HCT116 (cell line): ENCODE data around the gene C16orf90. TPM values are rescaled to one million over a fixed set of nuclear protein-coding genes. Genes with fewer than 3 reads are reported as not detected.

Source experiments
- ATAC-seq: fragments of 200-7000 bp; cut with Tn5 transposase; 2 replicates; pipeline ENCODE4 v1.9.1; 2020; ENCODE audit warnings: mild to moderate bottlenecking, moderate library complexity
- BruUV-seq: library from RNA; stranded (reverse); fragments of 400-500 nt; replicated peaks from 2 replicates; lab custom pipeline; 2021; lab: Mats Ljungman, UMichigan
- CTCF ChIA-PET: fragments of 300-600 bp; sonication (Branson Sonifier 250); formaldehyde crosslinking; loops from one replicate; lab custom pipeline; 2021; ENCODE audit warnings: antibody characterized with exemption; lab: Charles Lee
- POLR2A ChIA-PET: fragments of 300-600, 350-600 bp; sonication (Branson Sonifier 250); formaldehyde crosslinking; loops from one replicate; lab custom pipeline; 2021; ENCODE audit warnings: antibody characterized with exemption; lab: Charles Lee
- RAD21 ChIA-PET, 2 experiments: fragments of 300-600 bp; sonication (Branson Sonifier 250); formaldehyde crosslinking; loops; one replicate each; lab custom pipeline; 2023; ENCODE audit warnings: low total read pairs in 2 of 2; ENCODE audit not compliant: uncharacterized antibody in 2 of 2, unreplicated experiment in 2 of 2, low non-redundant PET in 1 of 2; lab: Charles Lee
- DNase-seq: peaks from one replicate; pipeline ENCODE4 v3.0.0-alpha.2; 2010; ENCODE audit warnings: low read depth, low spot score
- H2AFZ ChIP-seq: fragments of 200-600 bp; shearing (Covaris generic), sonication (generic); 2 replicates; pipeline ENCODE4 v1.6.1; 2017; ENCODE audit warnings: low read depth, mixed run types, mixed read lengths, antibody characterized with exemption, low read length; ENCODE audit not compliant: poor library complexity, severe bottlenecking
- H3K27ac ChIP-seq: 2 replicates; pipeline ENCODE4 v1.5.1; 2012; ENCODE audit warnings: low read depth, low read length
- H3K27me3 ChIP-seq: fragments of 200-600 bp; sonication (generic); 2 replicates; pipeline ENCODE4 v1.6.1; 2016; ENCODE audit warnings: mixed run types, low read length, mixed read lengths; ENCODE audit not compliant: insufficient read depth
- H3K36me3 ChIP-seq, 2 experiments: fragments of 200-500 bp in 1 of 2; fragments of 200-600 bp in 1 of 2; sonication (Bioruptor generic) in 1 of 2; sonication (generic) in 1 of 2; 2 replicates each; pipeline versions ENCODE4 v1.5.1 to v1.6.1; 2014 to 2016; ENCODE audit warnings: low read length in 2 of 2, inconsistent platforms in 1 of 2, mixed read lengths in 1 of 2, mixed run types in 1 of 2; ENCODE audit not compliant: insufficient read depth in 2 of 2, control insufficient read depth in 1 of 2
- H3K4me1 ChIP-seq, 2 experiments: fragments of 200-600 bp in 1 of 2; sonication (generic) in 1 of 2; 2 replicates each; pipeline versions ENCODE4 v1.5.1 to v1.6.1; 2012 to 2017; ENCODE audit warnings: low read length in 2 of 2, inconsistent platforms in 1 of 2, mild to moderate bottlenecking in 1 of 2, mixed read lengths in 1 of 2, mixed run types in 1 of 2, moderate library complexity in 1 of 2; ENCODE audit not compliant: insufficient read depth in 2 of 2, control insufficient read depth in 1 of 2
- H3K4me2 ChIP-seq: fragments of 200-600 bp; sonication (generic); 2 replicates; pipeline ENCODE4 v1.6.1; 2017; ENCODE audit warnings: mixed run types, low read length, mixed read lengths
- H3K4me3 ChIP-seq, 2 experiments: fragments of 200-600 bp in 1 of 2; sonication (generic) in 1 of 2; replicated peaks in 1 of 2; 2 replicates each; pipeline ENCODE4 v1.5.1; 2011 to 2016; ENCODE audit warnings: low read length in 2 of 2, control low read depth in 1 of 2, low read depth in 1 of 2, mild to moderate bottlenecking in 1 of 2, mixed read lengths in 1 of 2, mixed run types in 1 of 2
- H3K79me2 ChIP-seq: fragments of 200-600 bp; sonication (generic); 2 replicates; pipeline ENCODE4 v1.6.1; 2017; ENCODE audit warnings: mild to moderate bottlenecking, mixed run types, low read length, moderate library complexity, mixed read lengths; ENCODE audit not compliant: insufficient read depth
- H3K9ac ChIP-seq: fragments of 200-600 bp; sonication (generic); 2 replicates; pipeline ENCODE4 v1.6.1; 2016; ENCODE audit warnings: low read length, mixed read lengths
- H3K9me2 ChIP-seq: fragments of 200-600 bp; sonication (generic), shearing (Covaris generic); 2 replicates; pipeline ENCODE4 v1.6.1; 2017; ENCODE audit warnings: mixed run types, mild to moderate bottlenecking, moderate library complexity; ENCODE audit not compliant: insufficient read depth
- H3K9me3 ChIP-seq, 2 experiments: fragments of 200-500 bp in 1 of 2; fragments of 200-600 bp in 1 of 2; sonication (Bioruptor generic) in 1 of 2; sonication (generic) in 1 of 2; 2 replicates each; pipeline ENCODE4 v1.6.1; 2014 to 2017; ENCODE audit warnings: low read length in 2 of 2, mixed read lengths in 2 of 2, inconsistent platforms in 1 of 2, low read depth in 1 of 2, mild to moderate bottlenecking in 1 of 2, mixed run types in 1 of 2, moderate library complexity in 1 of 2; ENCODE audit not compliant: control insufficient read depth in 1 of 2, insufficient read depth in 1 of 2
- H4K20me1 ChIP-seq: fragments of 200-600 bp; sonication (generic), shearing (Covaris generic); 2 replicates; pipeline ENCODE4 v1.6.1; 2017; ENCODE audit warnings: mixed run types, mild to moderate bottlenecking, moderate library complexity; ENCODE audit not compliant: insufficient read depth
- CBX3 ChIP-seq: IDR thresholded peaks from 2 replicates; pipeline ENCODE4 v1.6.1; 2012; ENCODE audit warnings: low read depth
- CEBPB ChIP-seq: IDR thresholded peaks from 2 replicates; pipeline ENCODE4 v1.6.1; 2012; ENCODE audit warnings: low read depth
- EGR1 ChIP-seq: IDR thresholded peaks from 2 replicates; pipeline ENCODE4 v1.6.1; 2012; ENCODE audit warnings: low read depth
- ELF1 ChIP-seq: IDR thresholded peaks from 2 replicates; pipeline ENCODE4 v1.6.1; 2012; ENCODE audit warnings: low read depth, borderline replicate concordance
- EZH2phosphoT487 ChIP-seq: fragments of 200-600 bp; IDR thresholded peaks from 2 replicates; pipeline ENCODE4 v1.6.1; 2018; ENCODE audit warnings: antibody characterized with exemption, borderline replicate concordance
- FOSL1 ChIP-seq: IDR thresholded peaks from 2 replicates; pipeline ENCODE4 v1.6.1; 2012; ENCODE audit warnings: low read depth
- JUND ChIP-seq: IDR thresholded peaks from 2 replicates; pipeline ENCODE4 v1.6.1; 2012
- POLR2A ChIP-seq: IDR thresholded peaks from 2 replicates; pipeline ENCODE4 v1.7.0; 2011; ENCODE audit warnings: borderline replicate concordance; ENCODE audit not compliant: insufficient read depth, insufficient read length; ENCODE audit errors: extremely low read depth
- POLR2AphosphoS5 ChIP-seq: IDR thresholded peaks from 2 replicates; pipeline ENCODE4 v1.6.1; 2011; ENCODE audit warnings: mild to moderate bottlenecking, low read depth, low read length, moderate library complexity
- SIN3A ChIP-seq: IDR thresholded peaks from 2 replicates; pipeline ENCODE4 v1.6.1; 2012; ENCODE audit warnings: low read depth
- SP1 ChIP-seq: IDR thresholded peaks from 2 replicates; pipeline ENCODE4 v1.6.1; 2012; ENCODE audit warnings: low read depth
- SRF ChIP-seq: IDR thresholded peaks from 2 replicates; pipeline ENCODE4 v1.6.1; 2012; ENCODE audit warnings: low read depth
- YY1 ChIP-seq: IDR thresholded peaks from 2 replicates; pipeline ENCODE4 v1.6.1; 2011; ENCODE audit warnings: low read length, low read depth, moderate library complexity, mild to moderate bottlenecking; ENCODE audit not compliant: insufficient replicate concordance; ENCODE audit errors: extremely low read depth
- ZBTB33 ChIP-seq: IDR thresholded peaks from 2 replicates; pipeline ENCODE4 v1.6.1; 2011; ENCODE audit warnings: mild to moderate bottlenecking, low read length, moderate library complexity; ENCODE audit not compliant: insufficient replicate concordance; ENCODE audit errors: extremely low read depth
- ZFX ChIP-seq: fragments of 450-650 bp; IDR thresholded peaks from 2 replicates; pipeline ENCODE4 v1.6.1; 2017
- ZNF274 ChIP-seq: fragments of 200-500 bp; sonication (Bioruptor generic); IDR thresholded peaks from 2 replicates; pipeline ENCODE4 v1.6.1; 2014; ENCODE audit warnings: mild to moderate bottlenecking, low read depth, low read length, inconsistent platforms
- intact Hi-C: fragments of 100-400 bp; cut with micrococcal nuclease; formaldehyde crosslinking; loops from 2 replicates; pipeline ENCODE4 v1.10.0; 2022
- total RNA-seq: library from RNA; stranded (reverse); gene quantifications from one replicate; pipeline ENCODE4 v1.2.1, GENCODE V29; 2021; ENCODE audit not compliant: unreplicated experiment
- TF ChIP-seq, protein P1 (sequence below): IDR thresholded peaks from 2 replicates; pipeline ENCODE4 v1.6.1; 2012; ENCODE audit warnings: low read depth

Gene C16orf90
- total RNA-seq, 1 experiment from 2014 or later: not detected

- H3K4me2 ChIP-seq: no peak overlapping the region
- H3K79me2 ChIP-seq: peaks cover 51% of the 10 kb centered on the region
- H3K36me3 ChIP-seq: peaks cover 17 to 24% of the 10 kb centered on the region in 2 experiments
- RAD21 ChIA-PET: no interaction called here
- intact Hi-C loops: no loop called here
- no TSS peak for BruUV-seq
- no peaks in the 10 kb centered on the region for H3K9me3 ChIP-seq
- DNase-seq (no peak), ATAC-seq (no peak)
- CTCF ChIA-PET: no interaction called here
- no peaks in the 10 kb centered on the region for H3K9me2 ChIP-seq
- H2AFZ ChIP-seq: no peak overlapping the region
- no peak overlapping the region for H3K9ac ChIP-seq
- H4K20me1 ChIP-seq: no peaks in the 10 kb centered on the region
- no peaks in the 10 kb centered on the region for H3K4me1 ChIP-seq
- no peak for TF ChIP-seq SP1
- no peak for TF ChIP-seq ELF1
- TF ChIP-seq JUND: no peak
- no peak for TF ChIP-seq CBX3
- TF ChIP-seq POLR2AphosphoS5: no peak
- TF ChIP-seq CEBPB: no peak
- TF ChIP-seq POLR2A: no peak
- no peak for TF ChIP-seq SRF
- TF ChIP-seq ZFX: no peak
- TF ChIP-seq, protein P1, sequence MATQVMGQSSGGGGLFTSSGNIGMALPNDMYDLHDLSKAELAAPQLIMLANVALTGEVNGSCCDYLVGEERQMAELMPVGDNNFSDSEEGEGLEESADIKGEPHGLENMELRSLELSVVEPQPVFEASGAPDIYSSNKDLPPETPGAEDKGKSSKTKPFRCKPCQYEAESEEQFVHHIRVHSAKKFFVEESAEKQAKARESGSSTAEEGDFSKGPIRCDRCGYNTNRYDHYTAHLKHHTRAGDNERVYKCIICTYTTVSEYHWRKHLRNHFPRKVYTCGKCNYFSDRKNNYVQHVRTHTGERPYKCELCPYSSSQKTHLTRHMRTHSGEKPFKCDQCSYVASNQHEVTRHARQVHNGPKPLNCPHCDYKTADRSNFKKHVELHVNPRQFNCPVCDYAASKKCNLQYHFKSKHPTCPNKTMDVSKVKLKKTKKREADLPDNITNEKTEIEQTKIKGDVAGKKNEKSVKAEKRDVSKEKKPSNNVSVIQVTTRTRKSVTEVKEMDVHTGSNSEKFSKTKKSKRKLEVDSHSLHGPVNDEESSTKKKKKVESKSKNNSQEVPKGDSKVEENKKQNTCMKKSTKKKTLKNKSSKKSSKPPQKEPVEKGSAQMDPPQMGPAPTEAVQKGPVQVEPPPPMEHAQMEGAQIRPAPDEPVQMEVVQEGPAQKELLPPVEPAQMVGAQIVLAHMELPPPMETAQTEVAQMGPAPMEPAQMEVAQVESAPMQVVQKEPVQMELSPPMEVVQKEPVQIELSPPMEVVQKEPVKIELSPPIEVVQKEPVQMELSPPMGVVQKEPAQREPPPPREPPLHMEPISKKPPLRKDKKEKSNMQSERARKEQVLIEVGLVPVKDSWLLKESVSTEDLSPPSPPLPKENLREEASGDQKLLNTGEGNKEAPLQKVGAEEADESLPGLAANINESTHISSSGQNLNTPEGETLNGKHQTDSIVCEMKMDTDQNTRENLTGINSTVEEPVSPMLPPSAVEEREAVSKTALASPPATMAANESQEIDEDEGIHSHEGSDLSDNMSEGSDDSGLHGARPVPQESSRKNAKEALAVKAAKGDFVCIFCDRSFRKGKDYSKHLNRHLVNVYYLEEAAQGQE: no peak
- no peak for TF ChIP-seq FOSL1
- no peak for TF ChIP-seq SIN3A
- TF ChIP-seq ZBTB33: no peak
- TF ChIP-seq ZNF274: no peak
- no peak for TF ChIP-seq EGR1
- TF ChIP-seq YY1: no peak
- TF ChIP-seq EZH2phosphoT487: no peak
- no peak overlapping the region for H3K27ac ChIP-seq
- POLR2A ChIA-PET: no interaction called here
- H3K27me3 ChIP-seq: no peaks in the 10 kb centered on the region
- no peak overlapping the region for H3K4me3 ChIP-seq
Observed at GRCh38 chr16:3479654-3480216, 15.6 kb downstream of the C16orf90 start.
